GM19193 (cell line): ENCODE data around the gene GALNT10.

Source experiments
- POLR2A ChIP-seq: IDR thresholded peaks from 4 replicates; pipeline ENCODE4 v1.6.1; 2011; ENCODE audit not compliant: insufficient read depth, insufficient read length; ENCODE audit errors: extremely low read depth

The GALNT10 gene

GRCh38 chr5:154275566-154275965 is 85.0 kb downstream of the GALNT10 start:
- TF ChIP-seq POLR2A, result no peak

DNA sequence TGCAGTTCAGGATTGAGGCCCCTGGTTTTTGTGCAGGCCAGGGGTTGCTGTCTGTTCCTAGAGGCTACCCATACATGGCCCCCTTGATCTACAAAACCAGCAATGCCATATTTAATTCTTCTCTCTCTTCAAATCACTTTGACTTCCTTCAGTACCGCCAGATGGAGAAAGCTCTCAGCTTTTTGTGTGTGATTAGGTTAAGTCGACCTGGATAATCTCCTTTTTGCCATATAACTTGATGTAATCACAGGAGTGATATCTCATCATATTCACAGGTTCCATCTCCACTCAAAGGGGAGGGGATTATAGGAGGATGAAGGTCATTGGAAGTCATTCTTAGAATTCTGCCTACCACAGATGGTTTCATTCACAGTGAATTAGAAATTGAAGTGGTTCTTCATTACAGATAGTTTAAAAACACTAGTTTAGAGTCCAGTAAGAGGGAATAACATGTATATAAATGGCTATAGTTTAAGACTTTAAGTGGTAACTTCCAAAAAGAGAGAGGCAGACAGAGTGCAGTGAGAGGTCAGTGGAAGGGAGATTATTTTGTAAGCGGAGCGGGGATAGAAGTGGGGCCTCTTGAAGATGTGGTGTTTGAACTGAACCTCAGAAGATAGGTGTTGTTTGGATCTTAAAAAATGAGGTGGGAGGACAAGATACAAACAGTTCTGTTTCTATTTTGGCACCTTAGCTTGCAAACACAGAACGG is 85.9 kb downstream of the GALNT10 start:
- TF ChIP-seq POLR2A, result no peak

GRCh38 chr5:154276973-154277331 is 86.4 kb downstream of the GALNT10 start:
- no peak for TF ChIP-seq POLR2A

DNA sequence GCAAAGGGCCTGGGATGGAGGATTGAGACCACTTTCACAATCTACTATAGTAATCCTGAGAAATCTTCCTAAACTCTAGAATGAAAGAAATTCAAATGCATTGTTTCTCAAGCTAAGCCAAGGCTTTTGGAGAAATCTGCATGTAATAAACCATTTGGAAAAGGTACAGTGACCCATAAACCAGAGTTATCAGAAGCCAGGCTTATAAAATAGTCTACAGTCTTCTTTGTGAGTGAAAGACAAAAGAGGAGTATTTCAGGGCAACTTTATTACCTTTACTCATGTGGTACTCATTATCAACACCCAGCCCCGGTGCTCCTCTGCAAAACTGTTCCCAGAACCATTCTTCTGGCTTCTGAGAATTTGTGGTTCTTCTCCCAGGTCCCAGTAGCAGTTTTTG is 87.0 kb downstream of the GALNT10 start:
- TF ChIP-seq POLR2A, result no peak

DNA sequence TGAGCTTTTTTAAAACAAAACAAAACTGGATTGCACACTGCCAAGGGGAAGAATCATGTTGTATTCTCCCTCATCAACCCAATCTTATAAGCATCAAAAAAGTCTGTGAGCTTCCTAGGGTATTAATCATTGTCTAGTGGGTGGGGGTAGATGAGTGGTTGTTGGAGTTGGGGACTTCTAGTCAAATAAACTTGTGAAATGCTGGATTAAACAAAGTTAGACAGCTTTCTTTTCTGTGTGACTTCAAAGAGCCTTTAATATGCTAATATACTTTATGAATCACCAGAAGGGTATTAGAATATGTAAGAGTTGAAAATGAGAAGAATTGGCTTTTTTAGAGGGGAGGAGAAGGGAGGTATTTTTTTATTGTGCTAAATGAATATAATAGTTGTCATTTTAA is 87.7 kb downstream of the GALNT10 start:
- TF ChIP-seq POLR2A, result no peak

GRCh38 chr5:154278908-154279307 is 88.4 kb downstream of the GALNT10 start:
- TF ChIP-seq POLR2A, result no peak

GRCh38 chr5:154284433-154284832 is 93.9 kb downstream of the GALNT10 start:
- no peak for TF ChIP-seq POLR2A

- TF ChIP-seq POLR2A, result no peak
Measured at GRCh38 chr5:154285661-154286408, 95.3 kb downstream of the GALNT10 start.

DNA sequence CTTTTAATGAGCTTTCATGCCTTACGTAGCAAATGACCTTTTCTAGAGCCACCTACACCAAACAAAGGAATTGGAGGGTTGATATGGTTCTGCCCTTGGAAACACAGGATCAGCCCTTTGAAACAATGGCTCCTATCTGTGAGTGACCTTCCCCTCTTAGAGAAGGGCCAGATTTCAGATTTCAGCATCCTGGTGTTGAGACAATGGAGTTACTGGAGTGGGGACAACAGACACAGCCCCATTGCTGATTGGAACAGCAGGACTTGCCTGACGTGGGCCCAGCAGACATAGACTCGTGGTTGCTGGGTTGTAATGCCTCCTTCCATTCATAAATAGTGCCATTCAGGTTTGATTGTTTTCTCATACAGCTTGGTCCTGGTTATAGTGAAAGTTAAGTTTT is 96.0 kb downstream of the GALNT10 start:
- no peak for TF ChIP-seq POLR2A

DNA sequence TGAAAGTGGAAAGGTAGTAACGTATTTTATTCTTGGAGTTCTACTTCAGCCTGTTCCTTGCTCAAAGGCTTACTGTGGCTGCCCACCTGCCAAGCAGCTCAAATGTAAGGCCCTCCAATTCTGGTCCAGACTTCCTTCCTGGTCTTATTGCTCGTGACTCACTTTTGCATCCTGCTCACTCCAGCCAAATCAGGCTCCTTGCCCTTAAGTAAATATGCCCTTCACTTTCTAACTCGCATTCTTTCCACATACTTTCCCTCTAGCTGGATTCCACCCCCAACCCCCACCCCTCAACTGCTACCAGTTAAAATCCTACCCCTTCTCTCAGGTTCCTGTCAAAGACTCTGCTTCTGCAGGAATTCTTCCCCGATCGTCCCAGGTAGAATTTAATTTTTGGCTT is 96.6 kb downstream of the GALNT10 start:
- TF ChIP-seq POLR2A, result no peak

DNA sequence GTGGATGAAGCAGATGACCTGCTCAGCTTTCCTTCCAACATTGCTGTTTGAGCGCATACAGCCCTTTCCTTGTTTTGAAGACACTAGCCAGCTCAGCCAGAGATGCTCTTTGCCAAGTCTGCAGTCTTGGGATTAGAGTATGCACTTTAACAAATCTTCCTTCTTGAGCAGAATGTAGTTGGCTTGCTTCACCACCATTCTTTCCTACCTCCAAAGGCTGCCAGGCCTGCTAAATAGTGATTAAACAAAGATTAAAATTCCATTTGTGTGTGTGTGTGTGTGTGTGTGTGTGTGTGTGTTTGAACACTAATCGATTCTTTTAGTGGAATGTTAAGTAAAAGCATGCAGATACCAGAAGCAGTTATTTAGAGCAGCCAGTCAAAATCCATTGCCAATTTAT is 97.6 kb downstream of the GALNT10 start:
- no peak for TF ChIP-seq POLR2A

GRCh38 chr5:154291917-154292316 is 101.4 kb downstream of the GALNT10 start:
- TF ChIP-seq POLR2A, result no peak

GRCh38 chr5:154293219-154293618 is 102.7 kb downstream of the GALNT10 start:
- TF ChIP-seq POLR2A, result no peak

GRCh38 chr5:154295551-154295950 is 105.0 kb downstream of the GALNT10 start:
- no peak for TF ChIP-seq POLR2A

DNA sequence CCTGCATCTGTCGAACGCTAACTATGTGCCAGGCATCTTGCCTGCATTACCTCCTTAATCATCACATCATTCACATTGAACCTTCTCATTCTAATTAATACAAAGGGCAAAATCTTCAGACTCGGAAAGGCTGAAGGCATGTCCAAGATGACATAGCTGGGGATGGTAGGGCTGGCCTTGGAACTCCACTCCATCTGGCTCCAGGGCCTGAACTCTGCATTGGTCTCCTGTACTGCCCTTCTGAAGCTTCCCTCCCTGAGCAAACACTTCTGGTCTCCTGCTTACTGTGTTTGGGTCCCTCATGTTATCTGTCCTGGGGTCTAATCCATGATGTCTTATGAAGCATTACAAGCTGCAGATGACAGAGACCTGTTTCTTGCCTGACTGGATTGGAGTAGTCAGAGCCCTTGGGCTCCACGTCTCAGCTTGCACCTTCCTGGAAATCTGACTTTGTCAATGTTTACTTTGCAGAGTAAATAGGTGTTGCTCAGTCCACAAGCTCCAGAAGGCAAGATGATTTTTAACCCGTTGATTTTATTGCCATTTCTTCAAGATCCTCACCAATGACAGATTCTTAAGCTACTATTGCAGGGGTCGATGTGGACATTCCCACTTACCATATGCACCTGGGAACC is 106.1 kb downstream of the GALNT10 start:
- TF ChIP-seq POLR2A, result no peak

- TF ChIP-seq POLR2A, result no peak
Measured at GRCh38 chr5:154298065-154298464, 107.5 kb downstream of the GALNT10 start.
